ENCODE measurements around the gene ZNF597.
A peak's percentile ranks its signal among the peaks of the same experiment; 100 is the strongest.

The ZNF597 gene

GRCh38 chr16:3457434-3458252, 14.3 kb upstream of the ZNF597 start:
- peak overlapping the region; percentile 92 for H3K4me3 ChIP-seq (ENCODE audit: low read depth, low read length)

DNA sequence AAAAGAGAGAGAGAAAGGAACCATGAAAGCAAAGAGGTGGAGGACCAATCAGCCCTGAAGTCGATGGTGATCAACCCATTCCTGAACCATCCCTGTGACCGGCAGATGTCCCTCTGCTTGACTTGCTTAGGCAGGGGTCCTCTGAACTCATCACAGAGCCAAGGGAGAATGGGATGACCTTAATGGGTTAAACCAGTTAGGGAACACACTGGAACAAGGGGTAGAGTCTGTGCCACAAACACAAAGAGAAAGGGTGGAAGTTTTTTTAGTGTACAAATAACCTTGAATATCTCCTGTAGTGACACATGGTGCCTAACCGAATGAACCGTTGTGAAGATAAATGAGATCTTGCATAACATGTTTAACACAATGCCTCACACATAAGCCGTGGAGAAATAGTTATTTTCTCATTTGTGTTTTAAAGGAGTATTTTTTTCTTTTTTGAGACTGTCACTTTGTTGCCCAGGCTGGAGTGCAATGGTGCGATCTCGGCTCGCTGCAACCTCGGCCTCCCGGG, 11.4 kb upstream of the ZNF597 start:
- no peak overlapping the region for H3K4me3 ChIP-seq (ENCODE audit: low read depth, low read length)

- H3K4me3 ChIP-seq (ENCODE audit: low read depth, low read length) = no peak overlapping the region
Observed at GRCh38 chr16:3454093-3454492, 10.8 kb upstream of the ZNF597 start.

GRCh38 chr16:3444032-3444388, 706 bp upstream of the ZNF597 start:
- H3K4me3 ChIP-seq (ENCODE audit: low read depth, low read length) = peak overlapping the region; percentile 73

DNA sequence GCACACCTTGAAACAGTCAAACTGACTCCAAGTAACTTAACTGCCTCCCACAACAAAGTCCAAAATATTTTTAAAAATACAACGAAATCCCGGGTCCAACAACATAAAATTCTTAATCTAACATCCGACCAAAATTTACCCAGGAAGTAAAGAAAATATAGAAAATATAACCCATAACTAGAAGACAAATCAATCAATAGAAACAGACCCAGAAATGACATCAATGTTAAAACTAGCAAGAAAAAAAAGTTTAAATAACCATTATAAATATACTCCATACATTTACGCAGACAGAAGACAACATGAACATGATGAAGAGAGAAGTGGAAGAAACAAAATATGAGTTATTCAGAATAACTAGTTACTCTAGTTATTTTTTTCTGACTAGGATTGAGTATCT, 3.7 kb downstream of the ZNF597 start:
- no peak overlapping the region for H3K4me3 ChIP-seq (ENCODE audit: low read depth, low read length)

DNA sequence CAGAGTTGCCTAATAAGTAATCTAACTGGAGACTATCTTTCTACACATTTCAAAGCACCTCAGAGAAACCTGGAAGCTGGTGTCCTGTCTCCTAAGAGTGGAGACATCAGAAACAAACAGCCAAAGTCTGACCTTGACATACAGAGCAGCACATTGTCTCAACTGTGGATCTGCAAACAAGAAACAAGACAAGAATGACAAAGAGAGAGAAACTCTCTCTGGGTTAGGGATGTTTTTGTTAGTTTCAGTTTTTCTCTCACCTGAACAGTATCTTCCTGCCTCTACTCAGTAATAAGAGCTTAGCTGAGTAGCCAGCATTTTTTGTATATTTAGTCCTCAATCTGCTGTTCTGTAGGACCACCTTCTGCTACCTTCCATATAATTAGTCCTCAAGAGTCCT, 8.9 kb downstream of the ZNF597 start:
- no peak overlapping the region for H3K4me3 ChIP-seq (ENCODE audit: low read depth, low read length)

- H3K4me3 ChIP-seq (ENCODE audit: low read depth, low read length) = no peak overlapping the region
Observed at GRCh38 chr16:3431779-3432219, 11.5 kb downstream of the ZNF597 start.

DNA sequence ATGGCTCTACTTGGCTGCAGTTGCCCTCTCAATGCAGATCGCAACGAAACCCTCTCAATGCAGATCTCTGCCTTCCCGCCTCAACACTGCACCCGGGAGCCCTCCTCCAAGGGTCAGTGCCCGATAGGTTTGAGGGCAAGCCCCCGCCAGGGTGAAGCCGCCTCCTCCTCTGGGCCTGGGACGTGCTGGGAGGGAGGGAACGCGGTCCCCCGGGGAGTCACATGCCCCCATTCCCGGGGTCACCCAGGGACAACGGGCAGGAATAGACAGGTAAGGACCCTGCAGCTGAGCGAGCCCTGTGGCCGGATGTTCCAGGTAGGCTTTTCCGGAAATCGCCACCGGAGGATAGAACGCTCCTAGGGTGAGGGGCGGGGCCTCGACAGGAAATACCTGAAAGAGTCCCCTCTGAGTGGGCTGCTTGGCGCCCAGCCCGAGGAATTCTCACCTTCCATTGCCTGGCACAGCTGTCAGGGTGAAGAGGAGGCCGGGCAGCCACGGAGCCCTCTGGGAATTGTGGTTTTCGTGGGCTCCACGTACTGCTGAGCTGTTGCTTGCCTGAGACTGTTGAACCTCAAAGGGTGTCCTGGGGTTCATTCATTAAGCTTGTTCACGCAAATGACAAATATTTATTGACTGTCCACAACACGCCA, 29.4 kb downstream of the ZNF597 start:
- H3K4me3 ChIP-seq (ENCODE audit: low read depth, low read length) = no peak overlapping the region

GRCh38 chr16:3408561-3409197, 34.6 kb downstream of the ZNF597 start:
- H3K4me3 ChIP-seq (ENCODE audit: low read depth, low read length) = no peak overlapping the region

DNA sequence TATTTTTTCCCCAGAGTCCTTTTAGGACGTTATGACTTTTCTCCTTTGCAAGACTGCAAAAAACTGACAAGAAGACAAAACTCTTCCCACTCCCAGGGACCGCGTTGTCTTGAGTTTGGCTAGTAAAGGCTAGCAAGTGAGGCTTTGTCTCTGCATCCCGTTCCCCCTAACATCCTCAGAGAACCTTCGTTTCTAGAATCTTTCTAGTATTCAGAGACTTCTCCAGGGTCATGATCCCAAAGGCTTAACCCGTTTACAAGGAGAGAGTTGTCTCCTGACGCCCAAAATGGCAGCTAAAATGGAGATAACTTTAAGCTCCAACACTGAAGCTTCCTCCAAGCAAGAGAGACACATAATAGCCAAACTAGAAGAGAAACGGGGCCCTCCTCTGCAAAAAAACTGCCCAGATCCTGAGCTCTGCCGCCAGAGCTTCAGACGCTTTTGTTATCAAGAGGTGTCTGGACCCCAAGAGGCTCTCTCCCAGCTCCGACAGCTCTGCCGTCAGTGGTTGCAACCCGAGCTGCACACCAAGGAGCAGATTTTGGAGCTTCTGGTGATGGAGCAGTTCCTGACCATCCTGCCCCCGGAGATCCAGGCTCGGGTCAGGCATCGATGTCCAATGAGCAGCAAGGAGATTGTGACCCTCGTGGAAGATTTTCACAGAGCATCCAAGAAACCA, 41.4 kb downstream of the ZNF597 start:
- H3K4me3 ChIP-seq (ENCODE audit: low read depth, low read length) = peak overlapping the region; percentile 88

DNA sequence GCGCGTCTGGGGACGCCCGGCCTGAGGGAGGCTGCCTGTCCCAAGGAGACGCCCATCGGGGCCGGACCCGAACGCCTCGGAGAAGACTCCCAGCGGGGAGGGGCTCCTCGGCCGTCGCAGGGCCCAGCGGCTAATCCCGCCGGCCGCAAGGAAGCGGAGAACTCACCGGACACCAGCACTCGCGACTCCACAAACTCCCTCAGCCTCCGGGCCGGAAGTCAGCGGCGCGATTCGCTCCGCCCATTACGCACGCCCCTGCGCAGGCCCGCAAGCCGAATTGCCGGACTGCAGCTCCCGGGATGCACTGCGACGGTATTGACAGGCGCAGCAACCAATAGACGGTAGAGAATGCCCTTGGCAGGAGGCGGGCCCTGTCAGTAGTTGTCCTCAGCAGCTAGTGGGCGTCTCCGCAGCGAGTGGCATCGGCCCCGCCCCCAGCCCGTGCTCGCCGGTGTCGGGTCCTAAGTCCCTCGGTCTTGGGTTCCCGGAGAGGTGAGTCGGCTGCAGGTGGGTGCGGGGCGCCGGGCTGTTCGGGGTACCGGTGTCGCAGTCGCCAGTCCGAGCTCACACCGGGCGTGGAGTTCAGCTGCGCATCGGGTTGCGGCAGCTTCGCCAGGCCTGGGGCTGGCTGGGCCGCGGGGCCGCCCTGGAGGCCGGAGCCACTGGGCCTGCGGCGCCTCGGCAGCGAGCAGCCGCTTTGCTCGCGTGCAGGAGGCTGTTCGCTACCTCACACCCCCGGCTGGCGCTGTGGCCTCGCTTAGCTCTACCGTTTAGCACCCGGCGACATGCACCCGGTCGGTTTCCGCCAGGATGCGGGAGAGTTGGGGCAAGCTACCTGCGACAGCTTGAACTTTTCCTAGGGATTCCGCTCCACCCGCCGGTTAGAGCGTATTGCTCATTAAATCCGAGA, 42.3 kb downstream of the ZNF597 start, which contains the start of the genes ZNF174 and ZSCAN32:
TSS of gene ZNF174 (plus strand) at position 437 of the 910 bp plus-strand sequence. CDS start 790 bp downstream, outside the sequence.
TSS of gene ZSCAN32 (minus strand) at position 226 of the 910 bp plus-strand sequence. CDS start 3,447 bp downstream, outside the sequence.
- H3K4me3 ChIP-seq (ENCODE audit: low read depth, low read length) = peak within 1 kb of the TSS; percentile 88

DNA sequence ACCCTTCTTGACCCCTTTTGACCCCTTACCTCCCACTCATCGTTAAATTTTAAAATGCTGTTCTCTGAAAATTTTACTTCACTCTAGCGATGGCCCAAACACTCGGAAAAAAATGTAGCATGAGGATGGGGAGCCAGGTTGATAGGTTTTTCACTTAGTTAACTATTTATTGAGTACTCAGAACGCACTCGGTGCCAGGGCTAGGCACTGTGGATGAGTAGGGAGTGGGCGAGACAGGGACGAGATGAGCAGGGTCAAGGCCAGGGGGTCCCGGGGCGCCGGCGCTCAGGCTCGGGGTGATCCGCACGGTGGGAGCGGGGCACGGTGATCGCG, 42.9 kb downstream of the ZNF597 start:
- peak overlapping the region; percentile 88 for H3K4me3 ChIP-seq (ENCODE audit: low read depth, low read length)

DNA sequence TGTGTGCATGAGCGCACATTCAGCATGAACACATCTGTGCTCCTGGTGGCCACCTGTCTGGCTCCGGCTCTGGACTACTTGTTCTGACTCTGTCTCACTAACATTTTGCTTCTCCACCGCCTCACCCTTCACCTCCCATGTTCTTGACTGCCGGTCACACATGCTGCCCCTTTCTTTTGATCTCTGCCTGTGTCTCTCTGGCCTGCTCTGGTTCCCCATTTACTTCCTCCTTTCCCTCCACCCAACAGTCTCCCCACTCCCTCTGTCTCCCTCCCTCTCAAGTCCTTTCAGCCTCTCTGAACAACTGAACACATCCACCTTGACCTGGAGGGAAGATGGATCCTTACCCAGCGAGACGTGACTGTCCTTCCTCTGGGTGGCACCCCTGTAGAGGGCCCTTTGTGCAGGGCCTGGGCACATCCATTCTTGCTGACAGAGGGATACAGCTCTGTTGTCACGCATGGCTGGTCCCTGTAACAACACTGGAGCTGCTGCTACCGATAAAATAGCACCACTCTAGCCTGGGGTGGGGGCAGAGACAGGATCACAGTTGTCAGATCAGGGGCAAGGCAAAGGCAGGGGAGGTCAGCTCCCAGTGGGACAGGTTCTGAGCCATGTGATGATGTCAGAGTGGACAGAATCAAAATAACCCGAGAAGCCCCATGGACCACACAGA, 53.5 kb downstream of the ZNF597 start:
- H3K4me3 ChIP-seq (ENCODE audit: low read depth, low read length) = no peak overlapping the region

DNA sequence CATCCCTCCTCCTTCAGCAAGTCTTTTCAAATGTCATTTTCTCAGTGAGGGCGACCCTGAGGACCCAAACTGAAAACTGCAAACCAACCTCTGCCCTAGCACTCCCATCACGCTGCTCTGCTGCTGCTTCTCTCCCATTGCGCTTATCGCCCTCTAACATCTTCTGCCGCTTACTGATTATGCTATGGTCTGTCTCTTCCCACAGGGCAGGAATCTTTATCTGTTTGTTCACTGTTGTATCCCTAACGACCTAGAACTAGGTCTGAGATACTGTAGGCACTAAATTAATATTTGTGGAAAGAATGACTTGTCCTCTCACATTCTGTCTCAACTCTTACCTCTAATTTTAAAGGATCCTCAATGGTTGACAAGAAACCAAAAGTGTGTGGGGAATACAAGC, 55.0 kb downstream of the ZNF597 start:
- H3K4me3 ChIP-seq (ENCODE audit: low read depth, low read length) = no peak overlapping the region

GRCh38 chr16:3383045-3383448, 60.3 kb downstream of the ZNF597 start:
- H3K4me3 ChIP-seq (ENCODE audit: low read depth, low read length) = no peak overlapping the region
